Measurements from ENCODE around the gene GNB5. TPM values are rescaled to one million over a fixed set of nuclear protein-coding genes. Genes with fewer than 3 reads are reported as not detected.
"Not testable (repeated sequence)": the region's sequence is repeated elsewhere in the genome, so short reads cannot be mapped to it uniquely, and the experiment has no call there.

The GNB5 gene
- total RNA-seq, 1 experiment from 2014 or later = 40.1 TPM

- not testable (repeated sequence) for DNase-seq (ENCODE audit: low read depth)
Measured at GRCh38 chr15:52170199-52170598, 21.0 kb downstream of the GNB5 start.

- DNase-seq (ENCODE audit: low read depth) = not testable (repeated sequence)
Measured at GRCh38 chr15:52165494-52166131, 25.6 kb downstream of the GNB5 start.

GRCh38 chr15:52164631-52165265 lies 26.4 kb downstream of the GNB5 start:
- no peak for DNase-seq (ENCODE audit: low read depth)

GRCh38 chr15:52163321-52164190 lies 27.6 kb downstream of the GNB5 start:
- no peak for DNase-seq (ENCODE audit: low read depth)

GRCh38 chr15:52162876-52163275 lies 28.3 kb downstream of the GNB5 start:
- no peak for DNase-seq (ENCODE audit: low read depth)

GRCh38 chr15:52162260-52162659 lies 28.9 kb downstream of the GNB5 start:
- no peak for DNase-seq (ENCODE audit: low read depth)

- no peak for DNase-seq (ENCODE audit: low read depth)
Measured at GRCh38 chr15:52161406-52161966, 29.7 kb downstream of the GNB5 start.

- DNase-seq (ENCODE audit: low read depth) = no peak
Measured at GRCh38 chr15:52159645-52160044, 31.5 kb downstream of the GNB5 start.

GRCh38 chr15:52158084-52158765 lies 33.0 kb downstream of the GNB5 start:
- no peak for DNase-seq (ENCODE audit: low read depth)

- no peak for DNase-seq (ENCODE audit: low read depth)
Measured at GRCh38 chr15:52155878-52156277, 35.3 kb downstream of the GNB5 start.

GRCh38 chr15:52154896-52155865 lies 36.0 kb downstream of the GNB5 start:
- no peak for DNase-seq (ENCODE audit: low read depth)

GRCh38 chr15:52153900-52154895 lies 37.0 kb downstream of the GNB5 start:
- DNase-seq (ENCODE audit: low read depth) = no peak

- no peak for DNase-seq (ENCODE audit: low read depth)
Measured at GRCh38 chr15:52151353-52151752, 39.8 kb downstream of the GNB5 start.

GRCh38 chr15:52150871-52151270 lies 40.3 kb downstream of the GNB5 start:
- no peak for DNase-seq (ENCODE audit: low read depth)

- no peak for DNase-seq (ENCODE audit: low read depth)
Measured at GRCh38 chr15:52150043-52150825, 41.0 kb downstream of the GNB5 start.

GRCh38 chr15:52148403-52148802 lies 42.8 kb downstream of the GNB5 start:
- no peak for DNase-seq (ENCODE audit: low read depth)

GRCh38 chr15:52146776-52147175 lies 44.4 kb downstream of the GNB5 start:
- DNase-seq (ENCODE audit: low read depth) = no peak

- no peak for DNase-seq (ENCODE audit: low read depth)
Measured at GRCh38 chr15:52146261-52146660, 44.9 kb downstream of the GNB5 start.

Data from LHCN-M2 (cell line).